ENCODE results near the gene U2AF2. TPM values are rescaled to one million over a fixed set of nuclear protein-coding genes. Genes with fewer than 3 reads are reported as not detected.
A peak's percentile ranks its signal among the peaks of the same experiment; 100 is the strongest.

U2AF2 gene
- total and polyA plus RNA-seq, 2 of the 8 experiments (the other 6 are each of a cell fraction or from before 2014, with no cell fraction given), result 162 to 252 TPM

DNA sequence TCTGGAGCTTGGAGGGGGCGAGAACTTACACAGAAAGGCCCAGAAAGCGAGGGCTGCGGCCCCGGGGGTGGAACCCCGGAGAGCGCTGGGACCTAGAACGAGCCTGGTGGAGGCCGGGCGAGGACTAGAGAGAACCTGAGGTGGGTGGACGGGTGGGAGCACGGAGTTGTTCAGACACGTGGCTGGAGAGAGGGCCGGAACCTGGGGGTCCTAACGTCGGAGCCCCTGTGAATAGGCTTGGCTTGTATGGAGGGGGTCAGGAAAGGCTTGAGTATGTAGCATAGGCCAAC lies 11.0 kb upstream of the U2AF2 start:
- H3K27ac ChIP-seq (ENCODE audit: low read depth, low read length), result peak overlapping the region; percentile 48
- H3K36me3 ChIP-seq (ENCODE audit: control insufficient read depth in 2 of 4, insufficient read depth in 4 of 4, low read length in 3 of 4), result peaks cover 7 to 13% (median 10%) of the 10 kb centered on the region in 4 experiments
- peaks cover 4 to 21% of the 10 kb centered on the region in 2 experiments; a peak in 3 of 4 replicates for H3K79me2 ChIP-seq (ENCODE audit: control insufficient read depth in 1 of 2, insufficient read depth in 2 of 2, low read length in 2 of 2)
- H3K14ac ChIP-seq (ENCODE audit: insufficient read length), result no peak overlapping the region
- H4K91ac ChIP-seq (replicated peaks; ENCODE audit: insufficient read length, low read length), result no peak overlapping the region
- CTCF ChIA-PET (ENCODE audit: partially characterized antibody), result interaction anchor here (4.0 to 6.9 kb wide), 2 partner anchors 9 to 12 kb away, joined by 18 to 56 read pairs; no protein-coding TSS in a partner anchor
- no peak overlapping the region for H2BK20ac ChIP-seq (ENCODE audit: low read length)
- FAIRE-seq, result no peak
- H2BK5ac ChIP-seq (ENCODE audit: low read depth, low read length), result 0 out of 2 replicates have a peak overlapping the region, but pooled peaks have one; percentile 35
- peak overlapping the region; percentile 90 for H3K56ac ChIP-seq (replicated peaks; ENCODE audit: insufficient read length, low read depth, low read length)
- H3K23me2 ChIP-seq (ENCODE audit: low read depth, low read length), result peaks cover 36% of the 10 kb centered on the region
- peaks cover 0 to 7% of the 10 kb centered on the region in 2 experiments for H4K20me1 ChIP-seq (replicated peaks in 1 of 2; ENCODE audit: control insufficient read depth in 1 of 2, insufficient read depth in 2 of 2, low read length in 2 of 2)
- peak overlapping the region; percentile 52 to 88 (median 75) for H3K9ac ChIP-seq (replicated peaks in 1 of 4; ENCODE audit: extremely low read depth in 1 of 4, low read depth in 3 of 4, low read length in 3 of 4)
- no peak overlapping the region for H2BK12ac ChIP-seq (ENCODE audit: low read depth, low read length)
- no peaks in the 10 kb centered on the region; a peak in 1 of 4 replicates for H3K9me3 ChIP-seq (ENCODE audit: insufficient read depth in 2 of 2, low read depth in 1 of 2, low read length in 1 of 2)
- H3K18ac ChIP-seq (ENCODE audit: extremely low read depth, low read length), result peak overlapping the region; percentile 48; the same call in 1 of the 2 replicates
- no peak for DNase-seq (ENCODE audit: low read depth in 1 of 2, low spot score in 2 of 2)
- peaks cover 0 to 22% (median 12%) of the 10 kb centered on the region in 4 experiments; a peak in 6 of 7 replicates for H3K4me1 ChIP-seq (replicated peaks in 1 of 4; ENCODE audit: control insufficient read depth in 3 of 4, insufficient read depth in 4 of 4, low read length in 3 of 4)
- peak overlapping the region; percentile 13 for H2BK120ac ChIP-seq (replicated peaks; ENCODE audit: low read depth, low read length)
- H3K4ac ChIP-seq (replicated peaks; ENCODE audit: insufficient read length, low read depth, low read length), result peak overlapping the region; percentile 91
- H3K27me3 ChIP-seq (replicated peaks in 1 of 4; ENCODE audit: control insufficient read depth in 3 of 4, extremely low read depth in 1 of 4, insufficient read depth in 3 of 4, low read length in 3 of 4), result no peaks in the 10 kb centered on the region
- H3K23ac ChIP-seq (ENCODE audit: insufficient read length), result no peak overlapping the region
- H4K5ac ChIP-seq (ENCODE audit: insufficient read length, low read depth, low read length), result no peak overlapping the region
- 3% methylated on average over 8 of the region's 15 CpGs; no CpG with 5 or more reads in 1 of the 2 experiments for WGBS, 2 experiments (ENCODE audit: extremely low coverage in 1 of 2, insufficient coverage in 1 of 2, insufficient read length in 1 of 2, insufficient replicate concordance in 2 of 2, low coverage in 1 of 2, low lambda C conversion rate in 2 of 2, missing lambda C conversion rate in 1 of 2)
- peak overlapping the region; percentile 90 to 99 for H3K4me2 ChIP-seq (ENCODE audit: insufficient read depth in 1 of 2, low read depth in 2 of 2, low read length in 2 of 2)
- POLR2A ChIA-PET (ENCODE audit: partially characterized antibody), result interaction anchor here (1.0 to 9.2 kb wide), 3 partner anchors 9 to 22 kb away, joined by 3 to 96 read pairs (median 3); no protein-coding TSS in a partner anchor
- peak overlapping the region; percentile 74 to 98 (median 88) for H3K4me3 ChIP-seq (ENCODE audit: extremely low read depth in 1 of 4, insufficient read depth in 2 of 4, low read depth in 3 of 4, low read length in 4 of 4)
- H2BK15ac ChIP-seq (ENCODE audit: low read length), result no peak overlapping the region
- no peak overlapping the region for H2AFZ ChIP-seq (ENCODE audit: low read length)
- peaks cover 11% of the 10 kb centered on the region for H3K79me1 ChIP-seq (ENCODE audit: low read depth, low read length)
- no peak overlapping the region for H2AK5ac ChIP-seq (ENCODE audit: low read depth, low read length)
- peak overlapping the region; percentile 57 for H4K8ac ChIP-seq (ENCODE audit: extremely low read depth, insufficient read depth, low read length)
- TF ChIP-seq MAFK (IDR thresholded peaks at IDR 0.05; ENCODE audit: low read depth, low read length) (no peak), CBX5 (IDR thresholded peaks at IDR 0.05; ENCODE audit: low read depth, low read length) (no peak), RAD21 (IDR thresholded peaks at IDR 0.05 in 1 of 2, conservative IDR thresholded peaks at IDR 0.05 in 1 of 2; ENCODE audit: low read depth in 2 of 2, low read length in 2 of 2) (no peak)

Measured in H1 (cell line).